HG03558 (cell line): ENCODE data around the gene DOCK2.
A peak's percentile ranks its signal among the peaks of the same experiment; 100 is the strongest.
"Not testable (repeated sequence)": the region's sequence is repeated elsewhere in the genome, so short reads cannot be mapped to it uniquely, and the experiment has no call there.

Source experiments
- ATAC-seq: cut with Tn5 transposase; IDR thresholded peaks from one replicate; pipeline ENCODE4 v1.9.1; 2021; ENCODE audit warnings: moderate number of reproducible peaks; ENCODE audit not compliant: unreplicated experiment; ENCODE audit errors: extremely low read depth

DOCK2 gene

GRCh38 chr5:169710675-169711074 is 73.6 kb downstream of the DOCK2 start:
- ATAC-seq = no peak

- ATAC-seq = no peak
These were observed 74.6 kb downstream of the DOCK2 start for GRCh38 chr5:169711551-169712225.

GRCh38 chr5:169712428-169712827 is 75.4 kb downstream of the DOCK2 start:
- no peak for ATAC-seq

- no peak for ATAC-seq
These were observed 79.2 kb downstream of the DOCK2 start for GRCh38 chr5:169716287-169716686.

GRCh38 chr5:169717288-169717687 is 80.2 kb downstream of the DOCK2 start:
- no peak for ATAC-seq

- ATAC-seq = peak; percentile 46
These were observed 82.6 kb downstream of the DOCK2 start for GRCh38 chr5:169719360-169720314.

GRCh38 chr5:169721771-169722170 is 84.7 kb downstream of the DOCK2 start:
- ATAC-seq = no peak

- no peak for ATAC-seq
These were observed 86.2 kb downstream of the DOCK2 start for GRCh38 chr5:169723103-169723831.

- no peak for ATAC-seq
These were observed 87.4 kb downstream of the DOCK2 start for GRCh38 chr5:169724303-169725087.

GRCh38 chr5:169725665-169726064 is 88.6 kb downstream of the DOCK2 start:
- ATAC-seq = not testable (repeated sequence)

GRCh38 chr5:169728418-169728817 is 91.3 kb downstream of the DOCK2 start:
- ATAC-seq = no peak

- no peak for ATAC-seq
These were observed 94.1 kb downstream of the DOCK2 start for GRCh38 chr5:169731221-169731620.

GRCh38 chr5:169732841-169733240 is 95.8 kb downstream of the DOCK2 start:
- no peak for ATAC-seq

GRCh38 chr5:169735913-169736312 is 98.8 kb downstream of the DOCK2 start:
- no peak for ATAC-seq

GRCh38 chr5:169736653-169737052 is 99.6 kb downstream of the DOCK2 start:
- no peak for ATAC-seq

- ATAC-seq = no peak
These were observed 103.4 kb downstream of the DOCK2 start for GRCh38 chr5:169740435-169740834.

- ATAC-seq = no peak
These were observed 105.8 kb downstream of the DOCK2 start for GRCh38 chr5:169742771-169743296.

GRCh38 chr5:169744336-169744735 is 107.3 kb downstream of the DOCK2 start:
- no peak for ATAC-seq

- no peak for ATAC-seq
These were observed 108.5 kb downstream of the DOCK2 start for GRCh38 chr5:169745441-169746146.
